ENCODE measurements around the gene TRABD2B.

DNA sequence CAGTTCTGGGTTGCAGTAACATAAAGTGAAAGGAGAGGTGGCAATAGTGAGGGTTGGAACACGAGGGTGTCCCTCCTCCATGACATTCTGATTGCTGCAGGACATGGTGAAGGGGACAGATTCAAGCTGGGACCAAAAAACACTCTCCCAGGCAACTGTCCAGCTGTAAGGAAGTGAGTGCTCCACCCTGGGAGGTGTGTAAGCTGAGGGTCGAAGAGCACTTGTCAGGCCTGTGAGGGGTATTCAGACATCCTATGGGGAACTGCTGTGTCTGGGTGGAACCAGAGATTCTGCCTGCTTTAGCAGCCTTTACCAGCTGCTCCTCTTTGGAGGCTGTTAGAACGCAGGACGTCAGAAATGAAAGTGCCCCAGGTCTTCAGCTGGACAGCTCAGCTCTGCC lies 212.1 kb downstream of the TRABD2B start:
- no peak for TF ChIP-seq EZH2 (IDR thresholded peaks at IDR 0.05; ENCODE audit: insufficient read depth, low read length)
- TF ChIP-seq, protein P1, sequence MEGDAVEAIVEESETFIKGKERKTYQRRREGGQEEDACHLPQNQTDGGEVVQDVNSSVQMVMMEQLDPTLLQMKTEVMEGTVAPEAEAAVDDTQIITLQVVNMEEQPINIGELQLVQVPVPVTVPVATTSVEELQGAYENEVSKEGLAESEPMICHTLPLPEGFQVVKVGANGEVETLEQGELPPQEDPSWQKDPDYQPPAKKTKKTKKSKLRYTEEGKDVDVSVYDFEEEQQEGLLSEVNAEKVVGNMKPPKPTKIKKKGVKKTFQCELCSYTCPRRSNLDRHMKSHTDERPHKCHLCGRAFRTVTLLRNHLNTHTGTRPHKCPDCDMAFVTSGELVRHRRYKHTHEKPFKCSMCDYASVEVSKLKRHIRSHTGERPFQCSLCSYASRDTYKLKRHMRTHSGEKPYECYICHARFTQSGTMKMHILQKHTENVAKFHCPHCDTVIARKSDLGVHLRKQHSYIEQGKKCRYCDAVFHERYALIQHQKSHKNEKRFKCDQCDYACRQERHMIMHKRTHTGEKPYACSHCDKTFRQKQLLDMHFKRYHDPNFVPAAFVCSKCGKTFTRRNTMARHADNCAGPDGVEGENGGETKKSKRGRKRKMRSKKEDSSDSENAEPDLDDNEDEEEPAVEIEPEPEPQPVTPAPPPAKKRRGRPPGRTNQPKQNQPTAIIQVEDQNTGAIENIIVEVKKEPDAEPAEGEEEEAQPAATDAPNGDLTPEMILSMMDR (IDR thresholded peaks at IDR 0.05; ENCODE audit: insufficient read depth, low read depth, low read length): no peak
